CD1c-positive myeloid dendritic cell (primary cell): Measurements from ENCODE around the gene UBE2V1.
A peak's percentile ranks its signal among the peaks of the same experiment; 100 is the strongest.
"Not testable (repeated sequence)": the region's sequence is repeated elsewhere in the genome, so short reads cannot be mapped to it uniquely, and the experiment has no call there.

ENCODE experiments used
- DNase-seq: peaks from one replicate; pipeline ENCODE4 v3.0.0-alpha.2; 2016; ENCODE audit errors: extremely low spot score

The UBE2V1 gene

DNA sequence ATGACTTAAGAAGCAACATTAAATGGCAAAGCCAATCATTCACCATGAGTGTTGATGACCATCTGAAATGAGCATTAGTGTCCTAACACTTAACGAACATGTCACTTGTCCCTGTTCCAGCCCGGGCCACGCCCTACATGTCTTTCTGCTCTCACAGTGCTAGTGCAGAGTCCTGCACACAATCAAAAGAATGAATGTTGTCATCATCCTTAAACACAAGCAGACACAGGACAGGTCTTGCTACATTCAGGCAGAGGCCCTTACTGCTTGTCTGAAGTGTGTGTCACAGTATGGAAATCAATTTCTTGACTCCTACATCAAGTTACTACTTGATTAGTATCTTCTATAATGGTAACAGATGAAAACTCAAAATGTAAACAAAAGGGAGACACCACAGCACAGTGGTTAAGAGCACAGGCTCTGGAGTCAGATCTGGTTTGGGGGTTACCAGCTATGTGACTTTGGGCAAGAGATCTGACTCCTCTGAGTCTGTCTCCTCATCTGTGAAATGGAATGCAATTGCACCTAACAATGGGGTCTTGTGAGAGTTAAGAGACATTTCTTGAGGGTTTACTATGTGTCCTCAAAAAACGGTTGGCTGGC, 17.4 kb downstream of the UBE2V1 start:
- DNase-seq, result no peak

DNA sequence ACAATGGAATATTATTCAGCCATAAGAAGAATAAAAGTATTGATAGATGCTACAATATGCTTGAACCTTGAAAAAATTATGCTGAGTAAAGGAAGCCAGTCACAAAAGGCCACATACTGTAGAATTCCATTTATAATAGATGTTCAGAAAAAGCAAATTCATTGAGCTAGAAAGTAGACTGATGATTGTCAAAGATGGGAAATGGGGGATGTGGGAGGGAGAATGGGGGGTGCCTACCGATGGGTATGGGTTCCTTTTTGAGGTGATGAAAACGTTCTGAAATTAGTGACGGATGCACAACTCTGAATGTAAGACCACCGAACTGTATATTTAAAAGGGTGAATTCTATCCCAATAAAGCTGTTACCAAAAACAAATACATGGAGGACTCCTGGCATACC, 18.4 kb downstream of the UBE2V1 start:
- DNase-seq, result no peak

GRCh38 chr20:50093240-50093639, 19.7 kb downstream of the UBE2V1 start:
- DNase-seq, result no peak

- no peak for DNase-seq
These were observed 20.5 kb downstream of the UBE2V1 start for GRCh38 chr20:50092436-50092835.

DNA sequence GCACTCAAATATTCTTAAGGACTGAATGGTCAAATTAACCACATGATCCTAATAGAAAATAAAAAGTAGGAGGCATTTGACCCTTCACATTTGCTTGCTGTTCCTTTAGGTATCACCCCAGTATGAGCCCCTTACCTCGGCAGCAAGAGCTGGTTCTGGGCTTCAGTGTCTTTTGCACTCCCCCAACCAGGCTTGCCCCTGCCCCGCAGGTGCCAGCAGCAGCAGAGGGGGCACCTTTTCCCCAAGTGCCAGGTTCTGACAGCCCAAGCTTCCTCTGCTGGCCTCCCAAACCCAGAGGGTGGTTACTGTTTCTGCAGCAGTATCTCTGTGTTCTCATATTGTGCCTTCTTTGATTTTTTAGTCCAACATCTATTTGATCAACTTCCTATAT, 23.2 kb downstream of the UBE2V1 start:
- DNase-seq, result no peak

DNA sequence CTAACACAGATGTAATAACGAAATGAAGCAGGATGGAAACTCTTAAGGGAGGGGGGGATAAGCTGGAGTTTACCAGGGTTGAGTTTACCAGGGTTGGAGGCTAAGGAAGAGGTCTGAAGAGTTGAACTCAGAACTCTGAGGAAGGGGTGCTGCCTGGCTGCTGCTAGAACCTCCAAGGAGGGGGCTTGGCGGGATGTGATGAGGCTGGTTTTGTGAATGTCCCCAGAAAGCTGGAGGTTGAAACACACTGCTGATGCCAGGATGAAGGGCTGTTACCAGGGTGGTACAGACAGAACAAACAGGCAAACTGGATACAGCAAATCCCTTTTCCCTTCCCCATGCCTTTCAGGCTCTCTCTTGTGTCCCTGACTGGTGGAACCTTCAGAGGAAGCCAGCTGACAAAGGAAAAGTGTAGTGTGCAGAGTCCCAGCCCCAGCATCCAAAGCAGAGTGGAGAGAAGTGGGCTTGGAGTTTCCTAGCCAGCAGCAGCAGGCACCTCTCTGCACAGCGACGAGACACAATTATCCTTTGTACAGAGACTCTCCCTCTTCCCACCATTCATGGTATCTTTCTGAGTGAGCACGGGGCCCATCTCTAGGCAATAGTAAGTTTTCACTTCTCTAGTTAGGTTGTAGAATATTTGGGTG, 23.7 kb downstream of the UBE2V1 start:
- no peak for DNase-seq

DNA sequence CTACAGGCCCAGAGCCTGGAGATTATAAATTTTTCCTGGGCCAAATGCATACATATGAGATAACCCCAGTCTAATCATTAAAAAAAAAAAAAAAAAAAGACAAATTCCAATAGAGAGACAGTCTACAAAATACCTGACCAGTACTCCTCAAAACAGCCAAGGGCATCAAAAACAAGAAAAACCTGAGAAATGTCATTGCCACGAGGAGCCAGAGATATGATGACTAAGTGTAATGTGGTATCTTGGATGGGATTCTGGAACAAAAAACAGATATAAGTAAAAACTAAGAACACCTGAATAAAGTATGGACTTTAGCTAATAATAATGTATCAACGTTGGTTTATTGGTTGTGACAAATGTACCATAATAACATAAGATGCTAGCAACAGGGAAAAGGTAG, 24.9 kb downstream of the UBE2V1 start:
- DNase-seq, result no peak

DNA sequence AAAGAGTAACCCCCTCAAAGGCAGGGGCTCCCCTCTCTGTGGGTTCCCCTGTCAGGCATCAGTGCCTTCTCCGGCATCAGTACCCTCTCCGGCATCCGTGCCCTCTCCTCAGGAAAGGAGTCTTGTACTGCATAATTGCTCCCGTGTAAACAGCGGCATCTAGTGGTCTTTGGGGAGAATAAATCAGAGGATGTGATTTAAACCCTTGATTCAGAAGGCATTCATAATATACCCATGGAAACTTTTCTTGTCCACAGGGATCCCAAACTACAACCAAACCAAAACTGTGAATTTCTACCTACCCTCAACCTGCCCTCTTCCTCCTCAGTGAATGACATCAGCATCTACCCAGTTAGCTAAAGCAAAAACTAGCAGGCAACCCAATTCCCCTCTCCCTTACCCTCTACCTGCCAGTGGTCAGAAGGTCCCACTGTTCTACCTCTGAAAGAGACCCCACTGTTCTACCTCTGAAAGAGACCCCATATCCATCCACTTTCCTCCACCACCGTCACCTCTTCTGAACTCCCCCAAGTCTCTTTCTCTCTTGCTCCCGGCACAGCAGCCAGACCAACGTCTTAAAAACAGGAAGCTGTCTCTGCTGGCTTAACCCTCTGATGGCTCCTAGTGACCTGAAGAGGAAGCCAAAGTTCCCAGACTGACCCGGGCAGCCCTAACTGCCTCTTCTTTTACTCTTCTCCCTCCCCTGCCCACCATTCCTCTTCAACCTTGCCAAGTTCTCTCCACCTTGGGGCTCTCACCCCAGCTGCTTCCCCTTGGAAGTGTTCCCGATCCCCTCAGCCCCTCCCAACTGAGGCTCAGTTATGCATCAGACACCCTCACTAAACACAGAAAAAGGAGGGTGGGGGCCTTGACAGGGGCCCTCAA, 27.2 kb downstream of the UBE2V1 start:
- DNase-seq, result peak; percentile 79

DNA sequence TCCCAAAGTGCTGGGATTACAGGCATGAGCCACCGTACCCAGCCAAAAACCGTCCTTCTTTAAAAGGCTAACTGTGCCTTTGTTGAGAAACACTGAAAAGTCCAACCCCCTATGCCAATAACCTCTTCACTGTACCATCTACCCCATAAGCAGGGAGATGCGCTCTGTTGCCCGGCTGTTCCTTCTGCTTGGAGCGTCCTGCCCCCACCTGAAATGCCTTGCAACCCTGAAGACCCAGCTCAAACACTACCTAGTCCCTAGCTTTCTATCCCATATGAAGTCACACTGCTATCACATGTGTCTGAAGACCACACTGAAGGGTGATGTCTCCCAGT, 27.8 kb downstream of the UBE2V1 start:
- DNase-seq, result no peak

- DNase-seq, result no peak
These were observed 29.9 kb downstream of the UBE2V1 start for GRCh38 chr20:50083034-50083433.

DNA sequence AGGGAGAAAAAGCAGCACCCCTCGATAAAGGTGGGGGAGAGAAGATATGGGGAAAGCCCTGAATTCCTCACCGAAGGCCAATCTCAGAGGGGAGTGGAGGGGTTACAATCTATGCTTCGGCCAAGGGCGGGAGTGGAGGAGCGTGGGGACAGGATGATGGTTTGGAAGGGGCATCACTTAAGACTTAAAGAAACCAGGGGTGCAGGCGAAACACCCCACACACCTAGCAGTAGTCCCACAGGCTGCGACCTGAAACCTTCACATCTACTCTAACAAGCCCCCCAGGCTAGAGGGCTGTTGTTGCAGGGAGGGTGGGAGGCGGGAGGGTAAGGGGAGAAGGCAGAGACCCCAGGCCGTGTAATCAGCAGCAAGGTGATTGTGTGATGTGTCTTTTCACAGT, 30.9 kb downstream of the UBE2V1 start:
- DNase-seq, result not testable (repeated sequence)

GRCh38 chr20:50077818-50078601, 34.9 kb downstream of the UBE2V1 start:
- DNase-seq, result no peak

GRCh38 chr20:50073500-50073899, 39.5 kb downstream of the UBE2V1 start:
- DNase-seq, result no peak

DNA sequence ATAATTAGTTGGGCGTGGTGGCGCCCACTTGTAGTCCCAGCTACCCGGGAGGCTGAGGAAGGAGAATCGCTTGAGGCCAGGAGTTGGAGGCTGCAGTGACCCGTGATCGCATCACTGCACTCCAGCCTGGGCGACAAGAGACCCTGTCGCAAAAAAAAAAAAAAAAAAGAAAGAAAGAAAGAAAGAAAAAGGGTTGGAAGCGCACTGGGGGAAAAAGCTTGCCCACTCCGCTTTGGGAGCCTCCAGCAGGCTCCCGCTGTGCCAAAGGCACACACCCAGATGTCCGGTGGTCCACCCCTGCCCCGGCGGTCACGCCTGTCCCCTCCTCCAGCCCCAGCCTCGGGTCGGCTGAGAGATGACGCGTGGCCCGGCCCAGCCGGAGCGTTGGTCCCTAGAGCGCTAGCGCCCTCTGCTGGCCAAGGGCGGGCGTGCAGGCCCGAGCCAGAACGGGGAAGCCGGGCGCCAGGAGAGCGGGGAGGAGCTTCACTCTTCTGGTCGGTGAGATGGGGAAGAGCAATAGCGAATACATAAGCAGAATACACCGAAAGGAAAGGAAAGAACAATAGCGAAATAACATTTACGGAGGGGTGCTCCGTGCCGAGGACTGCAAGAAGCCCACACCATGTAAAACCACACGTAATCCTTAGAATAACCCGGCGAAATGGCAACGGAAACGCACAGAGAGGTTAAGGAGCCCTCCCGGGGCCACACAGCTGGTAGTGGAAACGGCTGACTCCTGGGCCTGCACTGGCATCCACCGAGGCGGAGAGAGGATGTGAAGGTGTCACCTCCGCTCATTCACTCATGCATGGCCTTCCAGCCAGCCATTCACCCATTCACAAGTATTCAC, 41.7 kb downstream of the UBE2V1 start:
- peak; percentile 95 for DNase-seq

- DNase-seq, result no peak
These were observed 42.6 kb downstream of the UBE2V1 start for GRCh38 chr20:50070361-50070760.

DNA sequence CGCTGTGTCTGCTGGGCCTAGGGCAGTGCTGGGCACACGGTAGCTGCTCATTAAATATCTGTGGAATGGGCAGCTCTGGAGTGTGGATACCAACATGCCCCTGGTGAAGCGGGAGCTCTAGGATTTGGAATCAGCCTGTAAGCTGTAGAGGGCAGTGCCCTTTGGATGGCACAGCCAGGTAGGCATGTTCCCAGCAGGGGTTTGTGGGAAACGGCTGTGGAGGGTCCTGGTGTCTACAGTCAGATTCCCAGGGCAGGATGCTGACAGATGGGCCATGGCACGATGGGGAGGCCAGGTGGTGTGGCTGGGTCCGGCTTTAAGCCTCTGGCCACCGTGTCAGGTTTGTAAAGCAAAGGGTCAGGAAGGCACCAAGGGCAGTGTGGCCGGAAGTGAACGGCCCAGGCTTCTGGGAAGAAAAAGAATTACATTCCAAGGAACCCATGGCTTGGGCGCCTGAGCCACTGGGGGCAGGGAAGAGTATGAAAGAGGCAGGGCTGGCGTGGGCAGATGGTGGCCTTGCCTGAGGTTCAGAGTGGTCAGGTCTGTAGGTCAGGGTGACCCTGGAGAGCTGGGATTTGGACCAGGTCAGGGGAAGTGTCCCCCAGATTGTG, 44.8 kb downstream of the UBE2V1 start:
- no peak for DNase-seq

- no peak for DNase-seq
These were observed 45.5 kb downstream of the UBE2V1 start for GRCh38 chr20:50067461-50067860.

- DNase-seq, result no peak
These were observed 45.9 kb downstream of the UBE2V1 start for GRCh38 chr20:50067018-50067417.

- no peak for DNase-seq
These were observed 46.7 kb downstream of the UBE2V1 start for GRCh38 chr20:50066161-50066834.

DNA sequence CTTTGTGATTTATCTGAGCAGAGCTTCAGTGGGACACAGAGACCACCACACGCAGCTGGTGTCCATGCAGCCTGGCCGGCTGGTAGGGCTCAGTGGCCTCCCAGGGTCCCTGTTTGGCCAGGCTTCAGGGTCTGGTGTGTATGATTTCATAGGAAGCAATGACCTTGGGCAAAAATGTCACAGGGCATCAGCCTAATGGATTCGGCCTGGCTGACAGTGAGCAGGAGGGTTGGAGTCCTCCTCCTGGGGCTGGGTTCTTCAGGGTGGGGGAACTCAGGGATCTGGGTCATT, 47.7 kb downstream of the UBE2V1 start:
- no peak for DNase-seq

GRCh38 chr20:50063763-50064162, 49.2 kb downstream of the UBE2V1 start:
- not testable (repeated sequence) for DNase-seq
